SW 1271 (cell line): ENCODE results near the gene GSTA2.
"Not testable (repeated sequence)": the region's sequence is repeated elsewhere in the genome, so short reads cannot be mapped to it uniquely, and the experiment has no call there.

ENCODE experiments used
- DNase-seq, 2 experiments: peaks; one replicate each; lab custom pipeline; 2025; lab: John Stamatoyannopoulos, UW

The GSTA2 gene

DNA sequence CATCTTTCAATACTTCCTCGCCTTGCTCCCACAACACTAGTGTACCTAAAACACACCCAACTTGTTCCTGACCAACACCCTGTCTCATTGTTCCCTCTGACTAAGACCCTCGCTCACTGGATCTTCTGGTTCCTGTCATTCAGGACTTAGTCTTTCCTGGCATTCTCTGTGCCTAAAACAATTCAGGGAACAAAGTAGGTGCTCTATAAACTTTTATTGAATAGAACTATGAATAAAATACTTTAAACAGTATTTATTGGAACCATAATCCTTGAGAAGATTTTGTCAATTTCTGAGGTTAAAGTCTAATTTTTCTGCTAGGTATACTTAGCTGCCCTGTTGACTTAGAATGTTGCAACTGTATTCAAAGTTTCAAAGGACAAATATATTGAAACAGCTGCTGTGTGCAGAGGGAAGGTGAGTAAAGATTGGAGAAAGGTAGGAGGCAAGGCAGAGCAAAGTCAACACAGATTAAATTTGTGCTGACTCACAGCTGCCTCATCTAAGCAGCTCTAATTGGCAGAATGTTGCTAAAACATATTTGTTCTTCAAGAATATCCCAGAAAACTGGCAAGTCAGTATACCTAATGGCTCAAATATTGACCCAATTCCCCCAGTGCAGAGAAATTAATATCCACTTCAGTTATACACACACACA is 37.6 kb downstream of the GSTA2 start:
- no peak for DNase-seq

DNA sequence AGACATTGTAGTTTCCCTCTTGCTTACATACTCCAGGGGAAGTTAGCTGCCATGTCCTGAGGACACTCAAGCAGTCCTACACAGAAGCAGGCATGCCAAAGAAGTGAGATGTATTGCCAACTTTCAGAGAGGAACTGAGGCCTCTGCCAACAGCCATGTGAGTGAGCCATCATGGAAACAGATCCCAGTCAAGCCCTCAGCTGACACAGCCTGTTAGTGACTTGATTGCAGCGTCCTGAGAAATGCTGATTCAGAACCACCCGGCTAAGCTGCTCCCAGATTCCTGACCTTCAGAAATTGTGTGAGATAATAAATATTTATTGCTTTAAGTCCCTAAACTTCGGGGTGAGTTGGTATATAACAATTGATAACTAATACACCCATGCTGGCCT is 38.1 kb downstream of the GSTA2 start:
- DNase-seq: no peak

GRCh38 chr6:52724406-52725121 is 38.7 kb downstream of the GSTA2 start:
- DNase-seq: peak in 1 of 2 experiments; percentile 50

DNA sequence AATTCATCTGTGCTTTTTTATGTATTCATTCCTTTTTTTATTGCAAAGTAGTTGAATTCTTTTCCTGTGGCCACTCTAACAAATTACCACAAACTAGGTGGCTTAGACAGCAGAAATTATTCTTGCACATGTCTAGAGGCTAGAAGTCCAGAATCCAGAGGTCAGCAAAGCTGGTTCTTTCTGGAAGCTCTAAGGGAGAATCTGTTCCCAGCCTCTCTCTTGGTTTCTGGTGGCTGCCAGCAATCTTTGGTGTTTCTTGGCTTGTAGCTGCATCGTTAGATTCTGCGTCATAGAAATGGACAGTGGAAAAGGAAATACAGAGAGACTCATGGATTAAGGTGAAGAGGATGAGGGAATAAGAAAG is 39.3 kb downstream of the GSTA2 start:
- DNase-seq: no peak

- no peak for DNase-seq
Observed at GRCh38 chr6:52720321-52720720, 43.0 kb downstream of the GSTA2 start.

DNA sequence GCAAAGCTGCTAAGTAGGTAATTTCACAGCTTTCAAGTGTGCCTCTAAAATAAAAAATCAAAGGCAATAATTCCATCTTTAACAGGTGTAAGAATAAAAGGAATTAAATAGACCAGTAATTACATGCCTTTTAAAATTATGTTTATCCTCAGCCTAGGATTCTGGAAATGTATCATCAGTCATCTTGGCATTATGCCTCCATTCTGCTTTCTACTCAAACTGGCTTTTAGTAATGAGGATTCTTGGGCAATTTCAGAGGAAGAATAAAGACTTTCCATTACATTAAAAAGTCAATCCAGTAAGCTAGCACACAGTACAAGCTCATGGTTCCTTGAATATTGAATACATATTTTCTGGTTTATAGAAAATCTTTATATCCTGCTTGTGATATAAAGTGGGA is 44.7 kb downstream of the GSTA2 start:
- no peak for DNase-seq

DNA sequence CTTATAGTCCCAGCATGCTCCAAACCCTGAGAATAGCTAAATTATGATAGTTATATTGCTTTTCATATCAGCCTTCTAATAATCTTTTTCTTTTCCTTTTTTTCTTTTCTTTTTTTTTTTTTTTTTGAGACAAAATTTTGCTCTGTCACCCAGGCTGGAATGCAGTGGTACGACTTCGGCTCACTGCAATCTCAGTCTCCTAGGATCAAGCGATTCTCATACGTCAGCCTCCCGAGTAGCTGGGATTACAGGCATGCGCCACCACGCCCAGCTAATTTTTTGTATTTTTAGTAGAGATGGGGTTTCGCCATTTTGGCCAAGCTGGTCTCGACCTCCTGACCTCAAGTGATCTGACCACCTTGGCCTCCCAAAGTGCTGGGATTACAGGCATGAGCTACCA is 48.5 kb downstream of the GSTA2 start:
- not testable (repeated sequence) for DNase-seq

DNA sequence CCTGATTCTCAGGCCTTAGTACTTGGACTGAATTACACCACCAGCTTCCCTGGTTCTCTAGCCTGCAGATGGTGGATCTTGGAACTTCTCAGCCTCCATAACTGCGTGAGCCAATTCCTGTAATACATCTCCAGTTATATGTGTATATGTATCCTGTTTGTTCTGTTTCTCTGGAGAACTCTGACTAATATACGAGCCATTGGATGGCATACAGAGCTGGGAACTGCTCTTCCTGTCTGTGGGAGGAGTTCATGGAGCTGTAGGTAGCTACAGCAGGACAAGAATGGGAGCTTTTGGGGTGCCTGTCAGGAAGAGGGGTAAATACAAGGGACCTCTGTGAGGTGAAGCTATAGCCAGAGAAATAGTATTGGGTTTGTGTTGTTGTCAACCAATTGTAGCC is 51.1 kb downstream of the GSTA2 start:
- DNase-seq: no peak

GRCh38 chr6:52707963-52708680 is 55.2 kb downstream of the GSTA2 start:
- no peak for DNase-seq

GRCh38 chr6:52706001-52706400 is 57.3 kb downstream of the GSTA2 start:
- no peak for DNase-seq

DNA sequence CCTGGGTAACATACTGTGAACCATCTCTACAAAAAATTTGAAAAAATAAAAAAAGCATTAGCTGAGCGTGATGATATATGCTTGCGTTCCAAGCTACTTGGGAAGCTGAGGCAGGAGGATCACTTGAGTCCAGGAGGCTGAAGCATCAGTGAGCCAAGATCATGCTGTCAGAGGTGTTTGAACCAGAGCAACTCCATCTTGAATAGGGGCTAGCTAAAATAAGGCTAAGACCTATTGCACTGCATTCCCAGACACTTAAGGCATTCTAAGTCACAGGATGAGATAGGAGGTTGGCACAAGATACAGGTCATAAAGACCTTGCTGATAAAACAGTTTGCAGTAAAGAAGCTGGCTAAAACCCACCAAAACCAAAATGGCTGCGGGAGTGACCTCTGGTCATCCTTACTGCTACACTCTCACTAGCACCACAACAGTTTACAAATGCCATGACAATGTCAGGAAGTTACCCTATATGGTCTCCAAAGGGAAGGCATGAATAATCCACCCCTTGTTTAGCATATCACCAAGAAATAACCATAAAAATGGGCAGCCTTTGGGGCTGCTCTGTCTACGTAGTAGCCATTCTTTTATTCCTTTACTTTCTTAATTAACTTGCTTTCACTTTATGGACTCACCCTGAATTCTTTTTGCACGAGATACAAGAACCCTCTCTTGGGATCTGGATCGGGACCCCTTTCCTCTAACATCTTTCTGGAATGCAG is 58.3 kb downstream of the GSTA2 start:
- not testable (repeated sequence) for DNase-seq

DNA sequence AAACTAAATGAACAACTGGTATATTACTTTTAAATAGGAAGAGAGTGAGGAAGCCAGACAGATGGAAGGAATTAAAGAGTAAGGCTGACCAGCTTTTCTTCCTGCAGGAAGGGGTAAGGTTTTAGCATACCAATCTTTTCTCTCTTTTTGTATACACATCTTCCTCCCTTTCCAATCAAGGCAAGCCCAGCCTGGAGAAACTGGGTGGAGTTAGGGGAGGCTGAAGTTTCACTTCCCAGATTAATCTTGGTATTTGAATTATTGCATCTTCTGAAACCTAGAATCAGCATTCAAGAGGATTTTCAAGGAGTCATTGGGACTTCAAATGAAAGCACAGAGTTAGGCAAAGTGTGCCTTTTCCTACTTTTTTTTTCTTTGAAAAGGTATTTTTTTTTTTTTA is 59.2 kb downstream of the GSTA2 start:
- DNase-seq: no peak
